Natural killer cell (primary cell): Measurements from ENCODE around the gene SCGB1D2. TPM values are rescaled to one million over a fixed set of nuclear protein-coding genes. Genes with fewer than 3 reads are reported as not detected.
"Not testable (repeated sequence)": the region's sequence is repeated elsewhere in the genome, so short reads cannot be mapped to it uniquely, and the experiment has no call there.

ENCODE experiments used
- ATAC-seq, 3 donors: fragments of 150-1000 bp in 2 of 3; fragments of 200-7000 bp in 1 of 3; cut with Tn5 transposase; 1 replicate in 1 of 3; 2 replicates in 2 of 3; pipeline ENCODE4 v1.10.0; 2021; ENCODE audit warnings: mild to moderate bottlenecking in 2 of 3, moderate library complexity in 2 of 3
- DNase-seq, 2 donors: peaks; one replicate each; pipeline versions ENCODE4 v3.0.0 to v3.0.0-alpha.2; 2013 to 2021; ENCODE audit warnings: mixed read lengths in 1 of 2
- H3K27ac ChIP-seq: one replicate; pipeline ENCODE4 v1.5.1; 2013; ENCODE audit warnings: mild to moderate bottlenecking, low read length
- H3K27me3 ChIP-seq: one replicate; pipeline ENCODE4 v1.6.1; 2013; ENCODE audit warnings: low read length; ENCODE audit not compliant: control insufficient read depth, insufficient read depth
- H3K36me3 ChIP-seq: one replicate; pipeline ENCODE4 v1.6.1; 2013; ENCODE audit warnings: low read length; ENCODE audit not compliant: control insufficient read depth, insufficient read depth
- H3K4me1 ChIP-seq: one replicate; pipeline ENCODE4 v1.6.1; 2013; ENCODE audit warnings: low read length; ENCODE audit not compliant: control insufficient read depth, insufficient read depth
- H3K4me3 ChIP-seq: one replicate; pipeline ENCODE4 v1.5.1; 2013; ENCODE audit warnings: low read length
- H3K9me3 ChIP-seq: one replicate; pipeline ENCODE4 v1.6.1; 2013; ENCODE audit warnings: low read length; ENCODE audit not compliant: control insufficient read depth, insufficient read depth
- H3K27ac Mint-ChIP-seq, 2 donors: one replicate each; pipeline ENCODE4 v1.8.0; 2022; ENCODE audit warnings: mild to moderate bottlenecking in 2 of 2, mixed read lengths in 2 of 2, moderate library complexity in 1 of 2
- H3K27me3 Mint-ChIP-seq, 2 donors: one replicate each; pipeline ENCODE4 v1.8.0; 2022; ENCODE audit warnings: low read depth in 2 of 2, mixed read lengths in 2 of 2
- H3K36me3 Mint-ChIP-seq: one replicate; pipeline ENCODE4 v1.8.0; 2022; ENCODE audit warnings: mixed read lengths
- H3K4me1 Mint-ChIP-seq, 2 donors: one replicate each; pipeline ENCODE4 v1.8.0; 2022; ENCODE audit warnings: mixed read lengths in 2 of 2
- H3K4me3 Mint-ChIP-seq: one replicate; pipeline ENCODE4 v1.8.0; 2022; ENCODE audit warnings: mild to moderate bottlenecking, moderate library complexity, mixed read lengths
- H3K9me3 Mint-ChIP-seq, 2 donors: one replicate each; pipeline ENCODE4 v1.8.0; 2022; ENCODE audit warnings: mixed read lengths in 2 of 2
- CTCF ChIP-seq: fragments of 200-600 bp; IDR thresholded peaks from one replicate; pipeline ENCODE4 v1.8.0; 2022; ENCODE audit warnings: antibody characterized with exemption
- WGBS: methylation state at CpG from one replicate; pipeline ENCODE4 v1.1.7; 2013; ENCODE audit warnings: missing lambda C conversion rate; ENCODE audit not compliant: insufficient coverage; 5-methylcytosine and 5-hydroxymethylcytosine counted together
- intact Hi-C: fragments of 100-400 bp; cut with micrococcal nuclease; formaldehyde crosslinking; loops from one replicate; pipeline ENCODE4 v1.14.2; 2022
- total RNA-seq, 4 donors: library from RNA; stranded (reverse); fragments of 120-200 nt in 1 of 4; gene quantifications; one replicate each; pipeline versions ENCODE4 v1.2.3 to v1.2.4, GENCODE V29; 2013 to 2022

SCGB1D2 gene
- total RNA-seq, 3 donors from 2014 or later (not counting 1 experiment from before 2014, with no cell fraction given) = not detected

- H3K4me3 ChIP-seq = no peak overlapping the region
- DNase-seq (no peak), ATAC-seq (no peak)
- TF ChIP-seq CTCF = no peak
- no peaks in the 10 kb centered on the region for H3K9me3 Mint-ChIP-seq
- H3K36me3 ChIP-seq = no peaks in the 10 kb centered on the region
- no peaks in the 10 kb centered on the region for H3K4me1 ChIP-seq
- peaks cover 2% of the 10 kb centered on the region for H3K27me3 ChIP-seq
- H3K4me3 Mint-ChIP-seq = no peak overlapping the region
- H3K27me3 Mint-ChIP-seq = peaks cover 27 to 43% of the 10 kb centered on the region in 2 donors
- WGBS = 69% methylated on average over 2 of the region's 2 CpGs
- H3K36me3 Mint-ChIP-seq = no peaks in the 10 kb centered on the region
- no peak overlapping the region for H3K27ac Mint-ChIP-seq
- H3K27ac ChIP-seq = no peak overlapping the region
- H3K9me3 ChIP-seq = no peaks in the 10 kb centered on the region
- intact Hi-C loops = no loop called here
- H3K4me1 Mint-ChIP-seq = no peaks in the 10 kb centered on the region
Measured at GRCh38 chr11:62201376-62201775, 40.7 kb upstream of the SCGB1D2 start.

DNA sequence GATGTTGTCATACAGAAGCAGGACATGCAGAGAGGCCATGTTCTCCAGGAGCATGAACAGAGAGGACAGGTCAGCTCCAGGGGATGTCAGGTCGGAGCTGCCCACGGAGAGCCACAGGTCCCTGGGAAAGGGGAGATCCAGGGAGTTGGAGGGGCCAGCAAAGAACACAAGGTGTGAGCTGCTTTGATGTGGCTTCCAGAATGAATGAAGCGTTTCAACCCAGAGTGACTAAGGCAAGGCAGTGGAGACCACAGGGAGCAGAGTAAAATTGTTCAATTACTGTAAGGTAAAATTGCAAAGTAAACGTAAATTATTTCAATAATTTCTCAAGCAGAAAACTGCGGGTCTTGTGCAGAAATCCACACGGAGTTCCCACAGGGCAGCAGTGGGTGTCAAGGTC, 39.1 kb upstream of the SCGB1D2 start:
- Histone ChIP-seq H3K36me3 (no peaks in the 10 kb centered on the region), H3K4me1 (no peaks in the 10 kb centered on the region), H3K27ac (no peak overlapping the region), H3K9me3 (no peaks in the 10 kb centered on the region), H3K27me3 (peaks cover 2% of the 10 kb centered on the region), H3K4me3 (no peak overlapping the region)
- H3K4me1 Mint-ChIP-seq = no peaks in the 10 kb centered on the region
- intact Hi-C loops = no loop called here
- H3K27ac Mint-ChIP-seq = no peak overlapping the region
- no peak overlapping the region for H3K4me3 Mint-ChIP-seq
- ATAC-seq (no peak), DNase-seq (no peak)
- WGBS = 82% methylated on average over 6 of the region's 6 CpGs
- no peak for TF ChIP-seq CTCF
- H3K9me3 Mint-ChIP-seq = no peaks in the 10 kb centered on the region
- no peaks in the 10 kb centered on the region for H3K36me3 Mint-ChIP-seq
- peaks cover 21 to 31% of the 10 kb centered on the region in 2 donors for H3K27me3 Mint-ChIP-seq

GRCh38 chr11:62204430-62204829, 37.6 kb upstream of the SCGB1D2 start:
- 90% methylated on average over 5 of the region's 5 CpGs for WGBS
- no peak overlapping the region for H3K27ac Mint-ChIP-seq
- no peaks in the 10 kb centered on the region for H3K4me1 Mint-ChIP-seq
- Histone ChIP-seq H3K27ac (no peak overlapping the region), H3K36me3 (no peaks in the 10 kb centered on the region), H3K9me3 (no peaks in the 10 kb centered on the region), H3K4me1 (no peaks in the 10 kb centered on the region), H3K4me3 (no peak overlapping the region), H3K27me3 (peaks cover 2% of the 10 kb centered on the region)
- intact Hi-C loops = no loop called here
- H3K4me3 Mint-ChIP-seq = no peak overlapping the region
- no peaks in the 10 kb centered on the region for H3K36me3 Mint-ChIP-seq
- no peak for TF ChIP-seq CTCF
- no peaks in the 10 kb centered on the region for H3K9me3 Mint-ChIP-seq
- DNase-seq (no peak), ATAC-seq (no peak)
- peaks cover 23 to 25% of the 10 kb centered on the region in 2 donors for H3K27me3 Mint-ChIP-seq

- Mint-ChIP-seq H3K4me3 (no peak overlapping the region), H3K4me1 (no peaks in the 10 kb centered on the region), H3K9me3 (no peaks in the 10 kb centered on the region), H3K36me3 (no peaks in the 10 kb centered on the region), H3K27ac (no peak overlapping the region), H3K27me3 (peaks cover 16 to 20% of the 10 kb centered on the region in 2 donors)
- H3K4me3 ChIP-seq = no peak overlapping the region
- DNase-seq = no peak
- WGBS = 91% methylated on average over 6 of the region's 7 CpGs
- no peaks in the 10 kb centered on the region for H3K36me3 ChIP-seq
- no peak for ATAC-seq
- H3K27me3 ChIP-seq = peaks cover 2% of the 10 kb centered on the region
- intact Hi-C loops = no loop called here
- no peaks in the 10 kb centered on the region for H3K4me1 ChIP-seq
- no peak for TF ChIP-seq CTCF
- no peak overlapping the region for H3K27ac ChIP-seq
- no peaks in the 10 kb centered on the region for H3K9me3 ChIP-seq
Measured at GRCh38 chr11:62205441-62205840, 36.6 kb upstream of the SCGB1D2 start.

GRCh38 chr11:62206276-62207066, 35.6 kb upstream of the SCGB1D2 start:
- H3K4me1 Mint-ChIP-seq, H3K27ac Mint-ChIP-seq, H3K9me3 ChIP-seq, H3K4me3 Mint-ChIP-seq, H3K9me3 Mint-ChIP-seq, ATAC-seq, intact Hi-C loops, H3K4me3 ChIP-seq, DNase-seq, H3K36me3 ChIP-seq, H3K27me3 ChIP-seq, H3K27ac ChIP-seq, H3K36me3 Mint-ChIP-seq, H3K4me1 ChIP-seq: not testable (repeated sequence)
- peaks cover 6 to 17% of the 10 kb centered on the region in 2 donors for H3K27me3 Mint-ChIP-seq
- WGBS = 90% methylated on average over 11 of the region's 12 CpGs
